ENCODE results near the gene TSPAN12.

DNA sequence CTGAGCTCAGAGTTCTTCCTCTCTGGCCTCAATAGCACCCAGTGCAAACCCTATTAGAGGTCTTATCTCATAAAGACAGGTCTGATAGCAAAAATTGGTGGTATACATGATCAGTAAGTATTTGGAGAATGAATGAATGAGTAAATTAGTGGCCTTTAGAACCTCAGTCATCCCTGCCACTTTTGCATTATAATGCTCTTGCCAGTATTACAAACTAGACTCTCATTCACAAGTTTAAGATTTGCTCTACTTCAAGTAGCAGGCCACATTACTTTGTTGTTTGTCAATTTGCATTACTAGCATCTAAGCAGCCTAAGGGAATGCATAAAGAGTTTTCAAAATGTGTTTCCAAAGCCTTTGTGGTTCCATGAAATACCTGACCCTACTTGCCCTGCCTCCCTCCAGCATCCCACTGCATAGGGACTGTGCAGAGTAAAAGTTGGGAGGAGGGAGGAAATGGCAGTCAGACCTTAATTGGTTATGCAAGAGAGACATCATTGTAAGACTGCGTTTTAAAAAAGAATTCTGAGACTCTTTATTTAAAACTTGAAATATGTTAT, 21.3 kb downstream of the TSPAN12 start:
- TF ChIP-seq, protein P1, sequence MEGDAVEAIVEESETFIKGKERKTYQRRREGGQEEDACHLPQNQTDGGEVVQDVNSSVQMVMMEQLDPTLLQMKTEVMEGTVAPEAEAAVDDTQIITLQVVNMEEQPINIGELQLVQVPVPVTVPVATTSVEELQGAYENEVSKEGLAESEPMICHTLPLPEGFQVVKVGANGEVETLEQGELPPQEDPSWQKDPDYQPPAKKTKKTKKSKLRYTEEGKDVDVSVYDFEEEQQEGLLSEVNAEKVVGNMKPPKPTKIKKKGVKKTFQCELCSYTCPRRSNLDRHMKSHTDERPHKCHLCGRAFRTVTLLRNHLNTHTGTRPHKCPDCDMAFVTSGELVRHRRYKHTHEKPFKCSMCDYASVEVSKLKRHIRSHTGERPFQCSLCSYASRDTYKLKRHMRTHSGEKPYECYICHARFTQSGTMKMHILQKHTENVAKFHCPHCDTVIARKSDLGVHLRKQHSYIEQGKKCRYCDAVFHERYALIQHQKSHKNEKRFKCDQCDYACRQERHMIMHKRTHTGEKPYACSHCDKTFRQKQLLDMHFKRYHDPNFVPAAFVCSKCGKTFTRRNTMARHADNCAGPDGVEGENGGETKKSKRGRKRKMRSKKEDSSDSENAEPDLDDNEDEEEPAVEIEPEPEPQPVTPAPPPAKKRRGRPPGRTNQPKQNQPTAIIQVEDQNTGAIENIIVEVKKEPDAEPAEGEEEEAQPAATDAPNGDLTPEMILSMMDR (IDR thresholded peaks at IDR 0.05): no peak
- TF ChIP-seq, protein P2, sequence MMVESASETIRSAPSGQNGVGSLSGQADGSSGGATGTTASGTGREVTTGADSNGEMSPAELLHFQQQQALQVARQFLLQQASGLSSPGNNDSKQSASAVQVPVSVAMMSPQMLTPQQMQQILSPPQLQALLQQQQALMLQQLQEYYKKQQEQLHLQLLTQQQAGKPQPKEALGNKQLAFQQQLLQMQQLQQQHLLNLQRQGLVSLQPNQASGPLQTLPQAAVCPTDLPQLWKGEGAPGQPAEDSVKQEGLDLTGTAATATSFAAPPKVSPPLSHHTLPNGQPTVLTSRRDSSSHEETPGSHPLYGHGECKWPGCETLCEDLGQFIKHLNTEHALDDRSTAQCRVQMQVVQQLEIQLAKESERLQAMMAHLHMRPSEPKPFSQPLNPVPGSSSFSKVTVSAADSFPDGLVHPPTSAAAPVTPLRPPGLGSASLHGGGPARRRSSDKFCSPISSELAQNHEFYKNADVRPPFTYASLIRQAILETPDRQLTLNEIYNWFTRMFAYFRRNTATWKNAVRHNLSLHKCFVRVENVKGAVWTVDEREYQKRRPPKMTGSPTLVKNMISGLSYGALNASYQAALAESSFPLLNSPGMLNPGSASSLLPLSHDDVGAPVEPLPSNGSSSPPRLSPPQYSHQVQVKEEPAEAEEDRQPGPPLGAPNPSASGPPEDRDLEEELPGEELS (CRISPR knock-in tag; IDR thresholded peaks at IDR 0.05): no peak
- TF ChIP-seq, protein P3, sequence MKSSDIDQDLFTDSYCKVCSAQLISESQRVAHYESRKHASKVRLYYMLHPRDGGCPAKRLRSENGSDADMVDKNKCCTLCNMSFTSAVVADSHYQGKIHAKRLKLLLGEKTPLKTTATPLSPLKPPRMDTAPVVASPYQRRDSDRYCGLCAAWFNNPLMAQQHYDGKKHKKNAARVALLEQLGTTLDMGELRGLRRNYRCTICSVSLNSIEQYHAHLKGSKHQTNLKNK (CRISPR knock-in tag; IDR thresholded peaks at IDR 0.05): no peak
- TF ChIP-seq, protein P4, sequence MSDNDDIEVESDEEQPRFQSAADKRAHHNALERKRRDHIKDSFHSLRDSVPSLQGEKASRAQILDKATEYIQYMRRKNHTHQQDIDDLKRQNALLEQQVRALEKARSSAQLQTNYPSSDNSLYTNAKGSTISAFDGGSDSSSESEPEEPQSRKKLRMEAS (CRISPR knock-in tag; IDR thresholded peaks at IDR 0.05): no peak
- TF ChIP-seq ZNF416 (CRISPR knock-in tag; IDR thresholded peaks at IDR 0.05): no peak
- TF ChIP-seq, protein P5, sequence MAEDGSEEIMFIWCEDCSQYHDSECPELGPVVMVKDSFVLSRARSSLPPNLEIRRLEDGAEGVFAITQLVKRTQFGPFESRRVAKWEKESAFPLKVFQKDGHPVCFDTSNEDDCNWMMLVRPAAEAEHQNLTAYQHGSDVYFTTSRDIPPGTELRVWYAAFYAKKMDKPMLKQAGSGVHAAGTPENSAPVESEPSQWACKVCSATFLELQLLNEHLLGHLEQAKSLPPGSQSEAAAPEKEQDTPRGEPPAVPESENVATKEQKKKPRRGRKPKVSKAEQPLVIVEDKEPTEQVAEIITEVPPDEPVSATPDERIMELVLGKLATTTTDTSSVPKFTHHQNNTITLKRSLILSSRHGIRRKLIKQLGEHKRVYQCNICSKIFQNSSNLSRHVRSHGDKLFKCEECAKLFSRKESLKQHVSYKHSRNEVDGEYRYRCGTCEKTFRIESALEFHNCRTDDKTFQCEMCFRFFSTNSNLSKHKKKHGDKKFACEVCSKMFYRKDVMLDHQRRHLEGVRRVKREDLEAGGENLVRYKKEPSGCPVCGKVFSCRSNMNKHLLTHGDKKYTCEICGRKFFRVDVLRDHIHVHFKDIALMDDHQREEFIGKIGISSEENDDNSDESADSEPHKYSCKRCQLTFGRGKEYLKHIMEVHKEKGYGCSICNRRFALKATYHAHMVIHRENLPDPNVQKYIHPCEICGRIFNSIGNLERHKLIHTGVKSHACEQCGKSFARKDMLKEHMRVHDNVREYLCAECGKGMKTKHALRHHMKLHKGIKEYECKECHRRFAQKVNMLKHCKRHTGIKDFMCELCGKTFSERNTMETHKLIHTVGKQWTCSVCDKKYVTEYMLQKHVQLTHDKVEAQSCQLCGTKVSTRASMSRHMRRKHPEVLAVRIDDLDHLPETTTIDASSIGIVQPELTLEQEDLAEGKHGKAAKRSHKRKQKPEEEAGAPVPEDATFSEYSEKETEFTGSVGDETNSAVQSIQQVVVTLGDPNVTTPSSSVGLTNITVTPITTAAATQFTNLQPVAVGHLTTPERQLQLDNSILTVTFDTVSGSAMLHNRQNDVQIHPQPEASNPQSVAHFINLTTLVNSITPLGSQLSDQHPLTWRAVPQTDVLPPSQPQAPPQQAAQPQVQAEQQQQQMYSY (CRISPR knock-in tag; IDR thresholded peaks at IDR 0.05): no peak
- TF ChIP-seq, protein P6, sequence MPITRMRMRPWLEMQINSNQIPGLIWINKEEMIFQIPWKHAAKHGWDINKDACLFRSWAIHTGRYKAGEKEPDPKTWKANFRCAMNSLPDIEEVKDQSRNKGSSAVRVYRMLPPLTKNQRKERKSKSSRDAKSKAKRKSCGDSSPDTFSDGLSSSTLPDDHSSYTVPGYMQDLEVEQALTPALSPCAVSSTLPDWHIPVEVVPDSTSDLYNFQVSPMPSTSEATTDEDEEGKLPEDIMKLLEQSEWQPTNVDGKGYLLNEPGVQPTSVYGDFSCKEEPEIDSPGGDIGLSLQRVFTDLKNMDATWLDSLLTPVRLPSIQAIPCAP (CRISPR knock-in tag; IDR thresholded peaks at IDR 0.05): no peak
- no peak for TF ChIP-seq TEAD1 (CRISPR knock-in tag; IDR thresholded peaks at IDR 0.05)
- TF ChIP-seq, protein P7, sequence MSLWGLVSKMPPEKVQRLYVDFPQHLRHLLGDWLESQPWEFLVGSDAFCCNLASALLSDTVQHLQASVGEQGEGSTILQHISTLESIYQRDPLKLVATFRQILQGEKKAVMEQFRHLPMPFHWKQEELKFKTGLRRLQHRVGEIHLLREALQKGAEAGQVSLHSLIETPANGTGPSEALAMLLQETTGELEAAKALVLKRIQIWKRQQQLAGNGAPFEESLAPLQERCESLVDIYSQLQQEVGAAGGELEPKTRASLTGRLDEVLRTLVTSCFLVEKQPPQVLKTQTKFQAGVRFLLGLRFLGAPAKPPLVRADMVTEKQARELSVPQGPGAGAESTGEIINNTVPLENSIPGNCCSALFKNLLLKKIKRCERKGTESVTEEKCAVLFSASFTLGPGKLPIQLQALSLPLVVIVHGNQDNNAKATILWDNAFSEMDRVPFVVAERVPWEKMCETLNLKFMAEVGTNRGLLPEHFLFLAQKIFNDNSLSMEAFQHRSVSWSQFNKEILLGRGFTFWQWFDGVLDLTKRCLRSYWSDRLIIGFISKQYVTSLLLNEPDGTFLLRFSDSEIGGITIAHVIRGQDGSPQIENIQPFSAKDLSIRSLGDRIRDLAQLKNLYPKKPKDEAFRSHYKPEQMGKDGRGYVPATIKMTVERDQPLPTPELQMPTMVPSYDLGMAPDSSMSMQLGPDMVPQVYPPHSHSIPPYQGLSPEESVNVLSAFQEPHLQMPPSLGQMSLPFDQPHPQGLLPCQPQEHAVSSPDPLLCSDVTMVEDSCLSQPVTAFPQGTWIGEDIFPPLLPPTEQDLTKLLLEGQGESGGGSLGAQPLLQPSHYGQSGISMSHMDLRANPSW (CRISPR knock-in tag; conservative IDR thresholded peaks at IDR 0.05; ENCODE audit: low read depth): no peak
